ENCODE data around the gene BLNK.

BLNK gene

DNA sequence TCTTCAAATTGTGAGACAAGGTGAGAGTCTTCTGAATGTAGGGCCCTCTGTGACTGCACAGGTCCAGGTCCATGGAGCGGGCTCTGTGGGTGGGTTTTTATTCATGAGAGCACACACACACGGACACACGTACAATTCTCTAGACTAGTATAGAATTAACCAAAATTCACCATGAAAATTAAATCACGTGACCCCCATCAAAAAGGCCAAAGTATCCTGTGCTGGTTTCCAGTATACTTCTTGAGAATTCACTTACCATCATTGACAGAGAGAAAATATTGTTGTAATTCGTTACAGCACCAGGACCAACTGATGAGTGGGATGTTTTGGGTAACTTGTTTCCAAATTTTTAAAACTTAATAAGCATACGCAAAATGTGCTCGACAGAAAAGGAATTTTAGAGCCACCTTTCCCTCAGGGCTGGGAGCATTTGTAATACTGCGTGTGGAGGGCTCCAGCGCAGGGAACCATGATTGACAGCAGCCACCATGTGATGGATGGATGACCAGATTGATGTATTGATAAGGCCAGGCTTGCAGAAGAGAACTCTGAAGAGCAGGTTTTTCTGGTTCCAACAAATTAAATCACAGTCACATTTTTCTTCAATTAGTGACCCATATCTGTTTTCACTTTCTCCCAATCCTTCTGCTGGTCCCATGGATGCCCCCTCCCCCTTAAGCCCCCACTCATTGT lies 18.0 kb upstream of the BLNK start:
- H3K36me3 ChIP-seq (ENCODE audit: control insufficient read depth, insufficient read depth, low read length), result no peaks in the 10 kb centered on the region
- DNase-seq, result no peak
- no peaks in the 10 kb centered on the region for H3K4me1 ChIP-seq (ENCODE audit: control insufficient read depth, insufficient read depth, low read length, poor library complexity, severe bottlenecking)
- H3K27me3 ChIP-seq (replicated peaks; ENCODE audit: control insufficient read depth, insufficient read depth, low read length, poor library complexity, severe bottlenecking), result no peaks in the 10 kb centered on the region
- no peak overlapping the region for H3K4me3 ChIP-seq (ENCODE audit: insufficient read depth, low read depth, low read length, poor library complexity, severe bottlenecking)
- H3K27ac ChIP-seq (ENCODE audit: insufficient read depth, low read length, poor library complexity, severe bottlenecking), result no peak overlapping the region
- H3K9me3 ChIP-seq (ENCODE audit: control insufficient read depth, low read length), result no peaks in the 10 kb centered on the region

DNA sequence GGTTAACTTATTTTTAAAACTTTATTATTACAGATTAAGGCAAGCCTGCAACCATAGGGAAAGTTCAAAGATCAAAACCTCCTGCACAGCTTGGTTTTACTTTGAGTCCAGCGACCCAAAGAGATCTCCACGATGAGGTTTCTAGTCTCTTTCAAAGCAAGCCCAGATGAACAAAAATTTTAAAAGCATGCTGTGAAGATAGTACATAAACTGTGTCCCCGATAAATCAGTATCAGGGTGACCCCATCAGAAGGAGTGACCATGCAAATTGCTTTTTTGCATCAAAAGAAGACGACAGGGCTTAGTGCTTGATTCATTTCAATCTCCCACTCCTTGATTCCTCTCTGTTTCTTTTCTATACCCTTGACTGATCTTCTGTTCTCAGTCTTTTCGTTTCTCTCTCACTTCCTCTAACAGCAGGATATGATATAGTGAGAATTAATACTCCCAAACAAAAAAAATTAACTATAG lies 16.8 kb upstream of the BLNK start:
- Histone ChIP-seq H3K9me3 (ENCODE audit: control insufficient read depth, low read length) (no peaks in the 10 kb centered on the region), H3K4me3 (ENCODE audit: insufficient read depth, low read depth, low read length, poor library complexity, severe bottlenecking) (no peak overlapping the region), H3K27ac (ENCODE audit: insufficient read depth, low read length, poor library complexity, severe bottlenecking) (no peak overlapping the region), H3K4me1 (ENCODE audit: control insufficient read depth, insufficient read depth, low read length, poor library complexity, severe bottlenecking) (no peaks in the 10 kb centered on the region), H3K27me3 (replicated peaks; ENCODE audit: control insufficient read depth, insufficient read depth, low read length, poor library complexity, severe bottlenecking) (no peaks in the 10 kb centered on the region), H3K36me3 (ENCODE audit: control insufficient read depth, insufficient read depth, low read length) (no peaks in the 10 kb centered on the region)
- no peak for DNase-seq

DNA sequence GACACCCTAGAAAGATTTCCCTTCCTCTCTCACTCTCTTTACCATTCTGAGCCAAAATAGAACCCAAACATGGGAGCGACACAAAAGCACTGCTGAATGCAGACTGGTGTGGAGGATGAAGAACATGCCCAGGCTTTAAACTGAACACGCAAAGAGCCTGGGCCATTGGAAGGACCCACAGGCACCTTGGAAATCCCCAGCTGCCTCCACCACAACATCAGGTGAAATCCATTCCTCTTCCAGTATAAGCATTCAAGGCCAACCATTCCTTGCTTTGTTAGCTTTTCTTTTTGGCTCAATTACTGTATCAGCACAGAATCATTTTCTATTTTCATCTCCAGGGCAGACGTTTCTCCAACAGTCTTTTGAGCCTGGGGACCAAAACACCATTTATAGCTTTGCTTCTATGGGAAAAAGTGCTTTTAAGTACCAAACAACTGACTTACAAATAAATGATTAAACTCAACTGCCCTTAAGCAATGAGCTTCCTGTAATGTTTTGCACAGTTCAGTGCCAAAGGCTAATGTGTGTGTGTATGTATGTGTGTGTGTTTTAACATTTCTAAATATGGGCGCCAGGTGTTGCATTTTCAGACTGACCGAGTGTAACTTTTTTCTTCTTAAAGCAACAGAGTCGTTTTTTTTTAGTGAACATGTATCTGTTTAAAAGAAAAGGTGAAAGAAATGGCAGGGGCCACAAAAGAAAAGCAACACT lies 16.2 kb upstream of the BLNK start:
- H3K4me3 ChIP-seq (ENCODE audit: insufficient read depth, low read depth, low read length, poor library complexity, severe bottlenecking), result no peak overlapping the region
- H3K36me3 ChIP-seq (ENCODE audit: control insufficient read depth, insufficient read depth, low read length), result no peaks in the 10 kb centered on the region
- H3K4me1 ChIP-seq (ENCODE audit: control insufficient read depth, insufficient read depth, low read length, poor library complexity, severe bottlenecking), result no peaks in the 10 kb centered on the region
- no peak overlapping the region for H3K27ac ChIP-seq (ENCODE audit: insufficient read depth, low read length, poor library complexity, severe bottlenecking)
- DNase-seq, result no peak
- no peaks in the 10 kb centered on the region for H3K27me3 ChIP-seq (replicated peaks; ENCODE audit: control insufficient read depth, insufficient read depth, low read length, poor library complexity, severe bottlenecking)
- H3K9me3 ChIP-seq (ENCODE audit: control insufficient read depth, low read length), result no peaks in the 10 kb centered on the region

DNA sequence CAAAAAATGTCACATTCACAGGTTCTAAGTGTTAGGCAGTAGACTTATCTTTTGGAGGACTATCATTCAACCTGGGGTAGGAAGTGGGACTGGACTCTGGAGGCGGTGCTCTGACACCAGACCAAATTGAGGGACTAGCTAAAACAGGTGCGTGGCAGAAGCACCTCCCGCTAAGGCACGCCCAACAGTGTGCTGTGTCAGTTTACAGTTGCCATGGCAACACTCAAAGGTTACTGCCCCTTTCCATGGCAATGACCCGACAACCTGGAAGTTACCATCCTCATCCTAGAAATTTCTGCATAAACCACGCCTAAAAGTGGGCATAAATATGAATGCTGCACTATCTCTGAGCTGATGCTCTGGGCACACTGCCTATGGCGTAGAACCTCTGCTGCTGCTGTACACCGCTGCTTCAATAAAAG lies 14.0 kb upstream of the BLNK start:
- Histone ChIP-seq H3K27me3 (replicated peaks; ENCODE audit: control insufficient read depth, insufficient read depth, low read length, poor library complexity, severe bottlenecking) (no peaks in the 10 kb centered on the region), H3K27ac (ENCODE audit: insufficient read depth, low read length, poor library complexity, severe bottlenecking) (no peak overlapping the region), H3K36me3 (ENCODE audit: control insufficient read depth, insufficient read depth, low read length) (no peaks in the 10 kb centered on the region), H3K4me1 (ENCODE audit: control insufficient read depth, insufficient read depth, low read length, poor library complexity, severe bottlenecking) (no peaks in the 10 kb centered on the region), H3K4me3 (ENCODE audit: insufficient read depth, low read depth, low read length, poor library complexity, severe bottlenecking) (no peak overlapping the region), H3K9me3 (ENCODE audit: control insufficient read depth, low read length) (no peaks in the 10 kb centered on the region)
- no peak for DNase-seq

DNA sequence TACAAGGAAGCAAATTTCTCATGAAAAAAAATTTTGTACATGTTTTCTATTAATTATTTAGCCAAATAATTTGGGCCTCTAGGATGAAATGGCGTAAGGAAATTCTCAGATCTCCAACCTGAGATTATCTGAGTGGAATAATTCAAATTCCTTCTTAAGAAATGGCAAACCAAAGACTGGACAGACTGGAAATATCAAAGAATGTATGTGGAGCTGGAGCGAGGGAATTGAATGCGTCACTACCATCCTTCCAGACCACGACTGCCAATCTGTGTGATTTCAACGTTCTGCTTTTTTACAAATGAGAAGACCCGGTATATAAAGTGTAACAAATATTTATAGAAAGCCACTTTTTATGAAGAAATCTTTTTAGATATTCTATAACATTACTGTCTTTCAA lies 12.4 kb upstream of the BLNK start:
- no peak for DNase-seq
- Histone ChIP-seq H3K9me3 (ENCODE audit: control insufficient read depth, low read length) (no peaks in the 10 kb centered on the region), H3K27ac (ENCODE audit: insufficient read depth, low read length, poor library complexity, severe bottlenecking) (no peak overlapping the region), H3K4me1 (ENCODE audit: control insufficient read depth, insufficient read depth, low read length, poor library complexity, severe bottlenecking) (no peaks in the 10 kb centered on the region), H3K27me3 (replicated peaks; ENCODE audit: control insufficient read depth, insufficient read depth, low read length, poor library complexity, severe bottlenecking) (no peaks in the 10 kb centered on the region), H3K36me3 (ENCODE audit: control insufficient read depth, insufficient read depth, low read length) (no peaks in the 10 kb centered on the region), H3K4me3 (ENCODE audit: insufficient read depth, low read depth, low read length, poor library complexity, severe bottlenecking) (no peak overlapping the region)

DNA sequence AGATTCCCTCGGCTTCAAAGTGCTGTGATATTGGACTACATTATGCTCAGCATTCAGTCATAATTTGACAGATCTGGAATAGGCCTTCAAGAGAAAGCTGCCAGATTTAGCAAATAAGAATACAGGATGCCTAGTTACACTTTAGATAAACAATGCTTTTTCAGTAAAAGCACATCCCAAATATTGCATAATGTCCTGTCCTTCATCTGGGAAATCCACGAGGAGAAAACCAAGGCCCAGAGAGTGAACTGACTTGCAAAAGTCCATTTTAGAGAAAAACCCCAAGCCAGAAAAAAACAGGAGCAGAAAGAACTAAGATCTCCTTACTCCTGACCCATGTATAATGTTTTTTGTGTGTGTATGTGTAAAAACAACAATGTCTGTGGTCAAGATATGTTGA lies 12.0 kb upstream of the BLNK start:
- no peaks in the 10 kb centered on the region for H3K27me3 ChIP-seq (replicated peaks; ENCODE audit: control insufficient read depth, insufficient read depth, low read length, poor library complexity, severe bottlenecking)
- no peaks in the 10 kb centered on the region for H3K9me3 ChIP-seq (ENCODE audit: control insufficient read depth, low read length)
- DNase-seq, result no peak
- no peaks in the 10 kb centered on the region for H3K36me3 ChIP-seq (ENCODE audit: control insufficient read depth, insufficient read depth, low read length)
- no peak overlapping the region for H3K27ac ChIP-seq (ENCODE audit: insufficient read depth, low read length, poor library complexity, severe bottlenecking)
- H3K4me3 ChIP-seq (ENCODE audit: insufficient read depth, low read depth, low read length, poor library complexity, severe bottlenecking), result no peak overlapping the region
- no peaks in the 10 kb centered on the region for H3K4me1 ChIP-seq (ENCODE audit: control insufficient read depth, insufficient read depth, low read length, poor library complexity, severe bottlenecking)

DNA sequence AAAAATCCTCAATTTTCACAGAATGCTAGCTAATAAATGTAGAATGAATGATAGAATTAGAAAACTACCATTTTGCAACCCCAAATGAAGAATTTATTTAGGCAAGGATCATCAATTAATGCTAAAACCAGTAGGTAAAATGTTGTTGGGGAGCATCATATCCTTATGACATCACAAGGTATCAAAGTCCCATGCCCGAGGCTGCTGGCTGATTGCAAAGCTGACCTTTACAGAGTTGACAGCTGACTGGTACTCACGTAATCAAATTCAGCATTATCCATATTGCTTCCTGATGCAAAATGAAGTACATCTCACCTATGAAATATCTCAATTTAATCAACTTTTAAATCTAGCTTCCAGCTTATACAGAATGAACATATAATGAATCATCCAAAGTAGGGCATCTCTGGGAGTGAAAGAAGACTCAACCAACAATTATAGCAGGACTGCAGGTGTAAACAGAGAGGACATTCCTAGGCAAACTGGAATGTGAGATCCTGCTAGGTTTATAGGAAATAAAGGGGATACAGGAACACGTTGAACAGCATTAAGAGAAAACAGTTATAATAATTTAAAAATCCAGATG lies 10.2 kb upstream of the BLNK start:
- Histone ChIP-seq H3K27me3 (replicated peaks; ENCODE audit: control insufficient read depth, insufficient read depth, low read length, poor library complexity, severe bottlenecking) (no peaks in the 10 kb centered on the region), H3K4me3 (ENCODE audit: insufficient read depth, low read depth, low read length, poor library complexity, severe bottlenecking) (no peak overlapping the region), H3K9me3 (ENCODE audit: control insufficient read depth, low read length) (no peaks in the 10 kb centered on the region), H3K27ac (ENCODE audit: insufficient read depth, low read length, poor library complexity, severe bottlenecking) (no peak overlapping the region), H3K4me1 (ENCODE audit: control insufficient read depth, insufficient read depth, low read length, poor library complexity, severe bottlenecking) (no peaks in the 10 kb centered on the region), H3K36me3 (ENCODE audit: control insufficient read depth, insufficient read depth, low read length) (no peaks in the 10 kb centered on the region)
- DNase-seq, result no peak

DNA sequence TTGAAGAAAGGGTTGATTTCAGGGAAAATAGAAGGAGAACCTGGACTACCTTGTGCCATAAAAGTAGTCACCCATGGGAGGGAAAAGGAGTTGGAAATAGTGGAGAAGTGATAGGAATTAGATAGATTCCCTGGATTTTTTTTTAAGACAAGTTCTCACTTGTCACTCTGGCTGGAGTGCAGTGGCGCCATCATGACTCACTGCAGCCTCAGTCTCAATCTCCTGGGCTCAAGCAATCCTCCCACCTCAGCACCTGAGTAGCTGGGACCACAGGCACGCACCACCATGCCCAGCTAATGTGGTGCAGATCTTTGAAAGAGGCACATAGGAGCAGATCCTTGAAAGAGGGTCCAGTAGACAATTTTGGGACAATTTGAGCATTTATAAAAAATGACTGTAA lies 9.5 kb upstream of the BLNK start:
- Histone ChIP-seq H3K9me3 (ENCODE audit: control insufficient read depth, low read length) (no peaks in the 10 kb centered on the region), H3K36me3 (ENCODE audit: control insufficient read depth, insufficient read depth, low read length) (no peaks in the 10 kb centered on the region), H3K27ac (ENCODE audit: insufficient read depth, low read length, poor library complexity, severe bottlenecking) (no peak overlapping the region), H3K4me1 (ENCODE audit: control insufficient read depth, insufficient read depth, low read length, poor library complexity, severe bottlenecking) (no peaks in the 10 kb centered on the region), H3K27me3 (replicated peaks; ENCODE audit: control insufficient read depth, insufficient read depth, low read length, poor library complexity, severe bottlenecking) (no peaks in the 10 kb centered on the region), H3K4me3 (ENCODE audit: insufficient read depth, low read depth, low read length, poor library complexity, severe bottlenecking) (no peak overlapping the region)
- DNase-seq, result no peak

DNA sequence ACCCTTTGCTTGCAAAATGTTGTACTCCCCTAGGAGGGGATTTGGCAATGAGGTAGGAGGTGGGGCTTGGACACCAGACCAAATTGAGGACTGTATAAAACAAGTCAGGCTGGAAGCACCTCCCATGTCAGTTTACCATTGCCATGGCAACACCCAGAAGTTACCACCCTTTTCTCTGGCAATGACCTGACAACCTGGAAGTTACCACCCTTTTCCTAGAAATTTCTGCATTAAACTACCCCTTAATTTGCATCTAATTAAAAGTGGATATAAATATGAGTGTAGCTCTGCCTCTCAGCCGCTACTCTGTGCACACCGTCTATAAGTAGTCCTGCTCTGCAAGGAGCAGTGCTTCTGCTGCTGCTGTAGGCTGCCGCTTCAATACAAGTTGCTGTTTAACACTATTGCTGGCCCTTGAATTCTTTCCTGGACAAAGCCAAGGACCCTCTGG lies 7.8 kb upstream of the BLNK start:
- H3K4me1 ChIP-seq (ENCODE audit: control insufficient read depth, insufficient read depth, low read length, poor library complexity, severe bottlenecking), result no peaks in the 10 kb centered on the region
- H3K9me3 ChIP-seq (ENCODE audit: control insufficient read depth, low read length), result no peaks in the 10 kb centered on the region
- no peak overlapping the region for H3K4me3 ChIP-seq (ENCODE audit: insufficient read depth, low read depth, low read length, poor library complexity, severe bottlenecking)
- H3K27ac ChIP-seq (ENCODE audit: insufficient read depth, low read length, poor library complexity, severe bottlenecking), result no peak overlapping the region
- no peak for DNase-seq
- no peaks in the 10 kb centered on the region for H3K36me3 ChIP-seq (ENCODE audit: control insufficient read depth, insufficient read depth, low read length)
- no peaks in the 10 kb centered on the region for H3K27me3 ChIP-seq (replicated peaks; ENCODE audit: control insufficient read depth, insufficient read depth, low read length, poor library complexity, severe bottlenecking)

DNA sequence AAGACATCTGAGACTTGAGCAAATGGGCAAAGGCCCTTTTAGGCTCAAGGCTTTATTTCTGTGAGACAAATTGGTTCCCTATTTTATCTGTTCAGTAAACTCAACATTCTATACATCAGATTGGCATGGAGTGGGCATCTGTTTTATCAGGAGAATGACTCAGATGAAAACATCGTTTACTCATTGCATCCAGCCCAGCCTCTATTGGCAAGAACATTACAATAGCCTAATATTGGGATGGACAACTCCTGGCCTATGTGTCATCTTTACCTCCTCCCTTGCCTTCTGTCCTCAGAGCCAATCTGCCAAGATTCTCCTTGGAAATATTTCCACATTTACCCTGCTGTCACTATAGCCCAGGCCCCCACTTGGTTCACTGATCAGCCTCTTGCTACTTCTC lies 5.5 kb upstream of the BLNK start:
- Histone ChIP-seq H3K4me1 (ENCODE audit: control insufficient read depth, insufficient read depth, low read length, poor library complexity, severe bottlenecking) (no peaks in the 10 kb centered on the region), H3K36me3 (ENCODE audit: control insufficient read depth, insufficient read depth, low read length) (no peaks in the 10 kb centered on the region), H3K27ac (ENCODE audit: insufficient read depth, low read length, poor library complexity, severe bottlenecking) (no peak overlapping the region), H3K9me3 (ENCODE audit: control insufficient read depth, low read length) (no peaks in the 10 kb centered on the region), H3K4me3 (ENCODE audit: insufficient read depth, low read depth, low read length, poor library complexity, severe bottlenecking) (no peak overlapping the region), H3K27me3 (replicated peaks; ENCODE audit: control insufficient read depth, insufficient read depth, low read length, poor library complexity, severe bottlenecking) (no peaks in the 10 kb centered on the region)
- DNase-seq, result no peak

Data from effector memory CD4-positive, alpha-beta T cell (primary cell).